GM19455 (cell line): ENCODE results near the gene ENPP1.
"Not testable (repeated sequence)": the region's sequence is repeated elsewhere in the genome, so short reads cannot be mapped to it uniquely, and the experiment has no call there.

Experiments
- ATAC-seq: cut with Tn5 transposase; IDR thresholded peaks from one replicate; pipeline ENCODE4 v1.9.1; 2021; ENCODE audit not compliant: unreplicated experiment

ENPP1 gene

GRCh38 chr6:131868836-131869235 lies 61.0 kb downstream of the ENPP1 start:
- ATAC-seq: no peak

GRCh38 chr6:131875647-131876046 lies 67.8 kb downstream of the ENPP1 start:
- no peak for ATAC-seq

GRCh38 chr6:131876545-131876944 lies 68.7 kb downstream of the ENPP1 start:
- no peak for ATAC-seq

- ATAC-seq: no peak
Observed at GRCh38 chr6:131877999-131878789, 70.4 kb downstream of the ENPP1 start.

DNA sequence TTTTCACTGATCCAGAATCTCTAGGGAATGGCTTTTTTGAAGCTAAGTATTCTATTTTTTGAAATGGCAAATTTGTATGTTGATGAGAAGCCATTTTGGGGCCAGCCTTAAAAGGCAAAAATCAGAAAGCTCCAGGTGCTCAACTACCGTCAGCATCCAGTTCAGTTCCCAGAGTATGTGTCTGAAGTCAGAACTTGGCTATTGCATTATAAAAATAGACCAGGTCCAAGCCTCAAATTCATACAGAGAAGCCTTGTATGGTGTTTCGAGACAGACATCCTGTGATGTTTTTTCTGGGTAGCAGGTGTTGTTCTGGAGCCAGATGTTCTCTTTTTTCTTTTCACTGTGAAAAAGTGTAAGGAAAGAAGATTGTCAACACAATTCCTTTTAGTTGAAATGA lies 75.2 kb downstream of the ENPP1 start:
- ATAC-seq: no peak

GRCh38 chr6:131885237-131885636 lies 77.4 kb downstream of the ENPP1 start:
- no peak for ATAC-seq

DNA sequence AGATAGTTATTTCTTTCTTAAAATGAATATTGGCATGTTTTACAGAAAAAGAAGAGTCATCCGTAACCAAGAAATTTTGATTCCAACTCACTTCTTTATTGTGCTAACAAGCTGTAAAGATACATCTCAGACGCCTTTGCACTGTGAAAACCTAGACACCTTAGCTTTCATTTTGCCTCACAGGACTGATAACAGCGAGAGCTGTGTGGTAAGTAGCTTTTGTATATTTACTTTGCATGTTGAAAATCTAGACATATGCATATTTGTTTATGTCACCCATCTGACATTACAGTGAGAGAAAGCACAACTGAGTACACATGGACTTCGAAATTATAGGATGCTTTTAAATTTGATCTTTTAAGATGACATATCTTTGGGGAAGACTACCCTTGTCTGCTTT lies 78.7 kb downstream of the ENPP1 start:
- ATAC-seq: no peak

- no peak for ATAC-seq
Observed at GRCh38 chr6:131890091-131890490, 82.3 kb downstream of the ENPP1 start.

DNA sequence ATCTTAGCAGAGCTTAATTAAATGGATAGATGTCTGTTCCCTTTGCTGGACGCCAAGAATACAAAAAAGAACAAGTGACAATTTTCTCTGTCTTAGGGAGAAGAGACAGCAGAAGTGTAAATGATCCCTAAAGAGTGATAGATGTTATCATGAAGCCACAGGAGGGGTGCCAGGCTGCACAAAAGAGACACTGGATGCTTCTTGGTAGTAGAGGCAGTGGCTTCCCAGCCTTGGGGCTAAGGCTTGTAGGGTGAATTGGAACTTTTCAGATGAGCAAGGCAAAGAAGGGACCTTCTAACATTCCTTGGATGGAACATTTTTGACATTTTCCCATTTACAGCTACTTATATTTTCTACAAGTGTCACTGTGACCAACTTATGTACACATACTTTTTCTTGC lies 85.4 kb downstream of the ENPP1 start:
- no peak for ATAC-seq

DNA sequence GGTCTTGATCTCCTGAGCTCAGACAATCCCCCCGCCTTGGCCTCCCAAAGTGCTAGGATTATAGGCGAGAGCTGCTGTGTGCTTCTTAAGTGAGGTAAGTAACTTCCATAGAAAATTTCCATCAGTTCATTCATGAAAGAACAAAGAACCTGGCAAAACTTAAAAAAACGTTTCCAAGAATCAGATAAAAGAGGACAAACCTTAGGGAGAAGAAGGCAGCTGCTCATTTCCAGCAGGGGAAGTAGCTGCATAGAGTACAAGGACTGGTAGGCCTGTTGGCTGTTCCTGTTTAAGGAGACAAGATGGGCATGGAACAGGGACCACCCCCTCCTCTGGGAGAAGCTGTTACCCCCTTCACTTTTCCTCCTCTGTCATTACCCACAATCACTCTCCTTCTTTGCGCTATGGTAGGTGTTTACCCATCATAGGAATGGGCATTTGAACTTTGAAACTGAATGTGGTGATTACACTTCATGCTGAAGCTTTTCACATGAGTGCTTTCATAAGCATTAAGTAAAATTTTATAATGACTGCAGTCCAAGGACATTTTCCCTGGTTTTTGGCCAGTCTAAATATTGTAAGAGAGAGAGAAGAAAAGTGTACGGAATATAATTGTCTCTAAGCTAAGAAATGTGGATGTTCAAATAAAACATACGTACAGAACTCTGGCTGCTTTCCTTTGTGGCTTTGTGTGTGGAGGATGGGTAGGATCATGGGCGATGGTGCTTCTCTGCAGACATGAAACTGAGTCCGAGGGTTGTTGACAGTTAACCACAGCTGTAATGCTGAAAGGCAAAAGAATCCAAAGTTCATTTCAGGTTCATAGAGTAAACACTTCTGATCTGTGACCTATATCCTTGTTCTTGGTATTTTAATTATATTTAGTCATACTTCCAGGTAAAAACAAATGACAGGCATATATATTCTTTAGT lies 86.9 kb downstream of the ENPP1 start:
- ATAC-seq: no peak

- ATAC-seq: no peak
Observed at GRCh38 chr6:131897050-131897435, 89.2 kb downstream of the ENPP1 start.

GRCh38 chr6:131897621-131898020 lies 89.8 kb downstream of the ENPP1 start:
- no peak for ATAC-seq

DNA sequence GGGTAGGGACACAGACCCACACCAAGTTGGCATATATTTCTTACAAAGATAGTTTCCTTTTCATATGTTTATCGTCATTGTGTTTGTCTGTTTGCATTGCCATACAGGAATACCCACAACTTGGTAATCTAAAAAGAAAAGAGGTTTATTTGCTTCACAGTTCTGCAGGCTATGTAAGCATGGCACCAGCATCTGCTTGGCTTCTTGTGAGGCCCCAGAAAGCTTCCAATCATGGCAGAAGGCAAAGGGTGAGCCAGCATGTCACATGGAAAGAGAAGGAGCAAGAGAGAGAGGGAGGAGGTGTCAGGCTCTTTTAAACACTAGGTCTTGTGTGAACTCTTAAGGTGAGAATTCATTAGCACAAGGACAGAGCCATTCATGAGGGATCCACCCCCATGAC lies 90.9 kb downstream of the ENPP1 start:
- ATAC-seq: no peak

DNA sequence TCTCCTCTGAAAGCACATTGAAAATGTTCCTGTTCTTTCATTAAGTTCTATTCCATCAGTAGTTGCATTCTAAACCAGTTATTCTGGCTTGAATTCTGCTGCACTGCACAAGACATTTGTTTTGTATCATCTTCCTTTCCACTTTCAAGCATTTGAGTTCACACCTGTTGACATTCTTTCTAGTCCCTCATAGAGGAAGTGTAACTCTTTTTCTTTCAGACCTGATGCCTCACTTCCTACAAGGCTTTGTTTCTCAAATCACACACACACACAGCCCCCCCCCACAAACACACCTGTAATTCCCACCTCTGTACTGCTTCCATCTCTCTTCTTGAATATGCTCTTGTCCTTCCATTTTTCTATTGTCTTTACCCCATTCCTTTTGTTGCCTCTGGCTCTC lies 92.4 kb downstream of the ENPP1 start:
- no peak for ATAC-seq

DNA sequence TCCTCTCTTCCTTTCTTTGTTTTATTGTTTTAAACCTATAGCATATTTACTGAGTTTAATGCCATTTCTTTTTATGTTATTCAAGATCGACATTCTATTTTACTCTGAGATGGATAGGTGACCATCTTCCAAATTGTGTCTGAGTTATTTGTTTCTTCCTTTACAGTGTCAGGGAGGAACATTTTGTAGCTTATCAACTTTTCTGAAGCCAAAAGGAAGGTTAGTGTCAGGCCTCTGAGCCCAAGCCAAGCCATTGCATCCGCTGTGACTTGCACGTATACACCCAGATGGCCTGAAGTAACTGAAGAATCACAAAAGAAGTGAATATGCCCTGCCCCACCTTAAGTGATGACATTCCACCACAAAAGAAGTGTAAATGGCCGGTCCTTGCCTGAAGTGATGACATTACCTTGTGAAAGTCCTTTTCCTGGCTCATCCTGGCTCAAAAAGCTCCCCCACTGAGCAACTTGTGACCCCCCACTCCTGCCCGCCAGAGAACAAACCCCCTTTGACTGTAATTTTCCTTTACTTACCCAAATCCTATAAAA lies 93.6 kb downstream of the ENPP1 start:
- ATAC-seq: not testable (repeated sequence)

- ATAC-seq: not testable (repeated sequence)
Observed at GRCh38 chr6:131903734-131904133, 95.9 kb downstream of the ENPP1 start.

GRCh38 chr6:131908787-131909186 lies 101.0 kb downstream of the ENPP1 start:
- ATAC-seq: not testable (repeated sequence)

- peak; percentile 99 for ATAC-seq
Observed at GRCh38 chr6:131909408-131910218, 101.8 kb downstream of the ENPP1 start.

DNA sequence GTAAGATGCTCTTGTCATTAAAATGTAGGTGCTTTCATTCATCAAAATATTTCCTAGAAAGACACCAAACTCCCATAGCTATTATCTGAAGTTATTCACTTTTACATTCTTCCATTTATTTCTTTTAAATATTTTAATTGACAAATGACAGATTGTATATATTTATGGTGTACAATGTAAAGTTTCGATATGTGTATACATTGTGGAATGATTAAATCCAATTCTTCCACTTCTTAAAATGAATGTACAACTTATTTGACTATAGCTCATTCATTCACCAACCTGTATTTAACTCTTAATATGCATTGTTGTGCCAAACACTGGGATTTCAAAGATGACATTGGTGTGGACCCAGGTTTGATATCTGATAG lies 102.4 kb downstream of the ENPP1 start:
- ATAC-seq: peak; percentile 9

DNA sequence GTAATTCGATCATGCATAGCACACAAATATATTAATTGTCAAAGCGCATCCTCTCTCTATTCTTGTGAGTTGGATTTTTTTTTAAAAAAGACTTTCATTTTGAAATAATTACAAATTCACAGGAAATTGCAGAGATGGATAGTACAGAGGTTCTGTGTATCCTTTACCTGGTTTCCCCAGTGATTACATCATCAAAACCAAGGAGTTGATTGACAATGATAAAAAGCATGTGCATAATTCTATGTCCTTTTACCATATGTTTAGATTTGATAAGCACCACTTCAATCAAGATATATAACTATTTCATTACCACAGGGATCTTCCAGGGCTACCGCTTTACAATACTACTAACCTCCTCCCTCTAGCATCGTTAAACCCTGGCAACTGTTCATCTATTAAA lies 103.1 kb downstream of the ENPP1 start:
- ATAC-seq: no peak

- no peak for ATAC-seq
Observed at GRCh38 chr6:131911951-131912350, 104.1 kb downstream of the ENPP1 start.
